ENCODE results near the gene DNPH1.

DNA sequence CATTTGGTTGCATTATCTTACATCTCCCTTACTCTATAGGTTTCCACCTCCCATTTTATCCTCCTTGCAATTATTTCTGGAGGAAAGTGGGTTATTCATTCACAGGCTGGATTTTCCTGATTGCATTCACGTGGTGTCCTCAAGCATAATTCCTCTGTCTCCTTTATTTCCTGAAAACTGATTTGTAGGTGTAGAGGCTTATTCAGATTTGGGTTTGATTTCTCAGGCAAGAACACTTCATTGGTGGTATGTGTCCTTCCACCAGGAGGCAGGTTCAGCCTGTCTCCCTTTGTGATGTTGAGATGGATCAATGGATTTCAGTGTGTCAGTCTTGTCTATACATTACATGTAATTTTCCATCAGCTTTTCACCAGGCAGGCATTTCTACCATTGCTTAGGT is 17.3 kb downstream of the DNPH1 start:
- TF ChIP-seq EP300 (IDR thresholded peaks at IDR 0.05) = no peak
- TF ChIP-seq, protein P1, sequence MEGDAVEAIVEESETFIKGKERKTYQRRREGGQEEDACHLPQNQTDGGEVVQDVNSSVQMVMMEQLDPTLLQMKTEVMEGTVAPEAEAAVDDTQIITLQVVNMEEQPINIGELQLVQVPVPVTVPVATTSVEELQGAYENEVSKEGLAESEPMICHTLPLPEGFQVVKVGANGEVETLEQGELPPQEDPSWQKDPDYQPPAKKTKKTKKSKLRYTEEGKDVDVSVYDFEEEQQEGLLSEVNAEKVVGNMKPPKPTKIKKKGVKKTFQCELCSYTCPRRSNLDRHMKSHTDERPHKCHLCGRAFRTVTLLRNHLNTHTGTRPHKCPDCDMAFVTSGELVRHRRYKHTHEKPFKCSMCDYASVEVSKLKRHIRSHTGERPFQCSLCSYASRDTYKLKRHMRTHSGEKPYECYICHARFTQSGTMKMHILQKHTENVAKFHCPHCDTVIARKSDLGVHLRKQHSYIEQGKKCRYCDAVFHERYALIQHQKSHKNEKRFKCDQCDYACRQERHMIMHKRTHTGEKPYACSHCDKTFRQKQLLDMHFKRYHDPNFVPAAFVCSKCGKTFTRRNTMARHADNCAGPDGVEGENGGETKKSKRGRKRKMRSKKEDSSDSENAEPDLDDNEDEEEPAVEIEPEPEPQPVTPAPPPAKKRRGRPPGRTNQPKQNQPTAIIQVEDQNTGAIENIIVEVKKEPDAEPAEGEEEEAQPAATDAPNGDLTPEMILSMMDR (IDR thresholded peaks at IDR 0.05) = no peak
- no peak for TF ChIP-seq POLR2A (IDR thresholded peaks at IDR 0.05; ENCODE audit: low read length)
- no peak for TF ChIP-seq MAZ (IDR thresholded peaks at IDR 0.05; ENCODE audit: borderline replicate concordance, low read depth, low read length)
- TF ChIP-seq KDM1A (IDR thresholded peaks at IDR 0.05; ENCODE audit: low read depth) = no peak
- TF ChIP-seq HDAC2 (IDR thresholded peaks at IDR 0.05) = no peak
- TF ChIP-seq, protein P2, sequence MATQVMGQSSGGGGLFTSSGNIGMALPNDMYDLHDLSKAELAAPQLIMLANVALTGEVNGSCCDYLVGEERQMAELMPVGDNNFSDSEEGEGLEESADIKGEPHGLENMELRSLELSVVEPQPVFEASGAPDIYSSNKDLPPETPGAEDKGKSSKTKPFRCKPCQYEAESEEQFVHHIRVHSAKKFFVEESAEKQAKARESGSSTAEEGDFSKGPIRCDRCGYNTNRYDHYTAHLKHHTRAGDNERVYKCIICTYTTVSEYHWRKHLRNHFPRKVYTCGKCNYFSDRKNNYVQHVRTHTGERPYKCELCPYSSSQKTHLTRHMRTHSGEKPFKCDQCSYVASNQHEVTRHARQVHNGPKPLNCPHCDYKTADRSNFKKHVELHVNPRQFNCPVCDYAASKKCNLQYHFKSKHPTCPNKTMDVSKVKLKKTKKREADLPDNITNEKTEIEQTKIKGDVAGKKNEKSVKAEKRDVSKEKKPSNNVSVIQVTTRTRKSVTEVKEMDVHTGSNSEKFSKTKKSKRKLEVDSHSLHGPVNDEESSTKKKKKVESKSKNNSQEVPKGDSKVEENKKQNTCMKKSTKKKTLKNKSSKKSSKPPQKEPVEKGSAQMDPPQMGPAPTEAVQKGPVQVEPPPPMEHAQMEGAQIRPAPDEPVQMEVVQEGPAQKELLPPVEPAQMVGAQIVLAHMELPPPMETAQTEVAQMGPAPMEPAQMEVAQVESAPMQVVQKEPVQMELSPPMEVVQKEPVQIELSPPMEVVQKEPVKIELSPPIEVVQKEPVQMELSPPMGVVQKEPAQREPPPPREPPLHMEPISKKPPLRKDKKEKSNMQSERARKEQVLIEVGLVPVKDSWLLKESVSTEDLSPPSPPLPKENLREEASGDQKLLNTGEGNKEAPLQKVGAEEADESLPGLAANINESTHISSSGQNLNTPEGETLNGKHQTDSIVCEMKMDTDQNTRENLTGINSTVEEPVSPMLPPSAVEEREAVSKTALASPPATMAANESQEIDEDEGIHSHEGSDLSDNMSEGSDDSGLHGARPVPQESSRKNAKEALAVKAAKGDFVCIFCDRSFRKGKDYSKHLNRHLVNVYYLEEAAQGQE (IDR thresholded peaks at IDR 0.05) = no peak
